Superior temporal gyrus (tissue), 1 donor: ENCODE data around the gene FOXQ1.

Source experiments
- DNase-seq: peaks from one replicate; pipeline ENCODE4 v3.0.0-alpha.2; 2016; ENCODE audit errors: extremely low spot score

Gene FOXQ1

DNA sequence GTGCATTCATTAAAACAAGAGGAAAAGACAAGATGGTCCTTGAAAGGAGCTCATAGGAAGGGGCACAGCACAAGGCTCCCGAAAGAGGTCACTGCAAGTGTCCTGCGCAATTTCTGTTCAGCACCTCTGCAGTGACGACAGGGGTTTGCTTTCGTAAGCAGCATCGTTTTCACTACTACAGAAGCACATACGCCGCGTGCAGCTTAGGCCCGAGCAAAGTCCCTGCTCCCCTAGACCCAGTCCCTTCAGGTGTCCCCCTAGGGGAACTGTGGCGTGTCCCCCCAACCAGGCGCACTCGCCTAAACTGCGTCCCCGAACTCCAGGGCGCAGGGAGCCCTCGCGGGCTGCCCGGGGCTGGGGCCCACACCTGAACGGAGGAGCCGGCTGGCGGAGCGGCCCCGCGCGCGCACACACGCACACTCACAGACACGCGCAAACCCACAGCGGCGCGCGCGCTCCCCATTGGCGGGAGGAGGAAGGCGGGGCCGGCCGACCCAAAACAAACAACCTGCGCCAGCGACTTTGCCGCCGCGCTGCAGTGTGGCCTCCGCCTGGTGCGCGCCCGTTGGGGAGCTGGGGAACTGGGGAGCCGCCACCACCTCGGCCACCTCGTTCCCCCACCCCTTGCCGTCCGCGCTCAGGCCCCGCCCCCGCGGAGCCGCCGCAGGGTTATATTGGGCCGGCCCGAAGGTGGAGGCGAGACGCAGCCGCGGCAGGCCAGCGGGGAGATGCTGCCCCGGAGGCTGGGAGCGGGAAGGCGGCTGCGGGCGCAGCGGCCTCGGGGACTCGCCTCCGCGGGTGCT lies at the start of gene FOXQ1:
Gene FOXQ1 (plus strand): TSS at position 699 of the 803 bp plus-strand sequence. CDS start 607 bp downstream, outside the sequence.
- DNase-seq = no peak

DNA sequence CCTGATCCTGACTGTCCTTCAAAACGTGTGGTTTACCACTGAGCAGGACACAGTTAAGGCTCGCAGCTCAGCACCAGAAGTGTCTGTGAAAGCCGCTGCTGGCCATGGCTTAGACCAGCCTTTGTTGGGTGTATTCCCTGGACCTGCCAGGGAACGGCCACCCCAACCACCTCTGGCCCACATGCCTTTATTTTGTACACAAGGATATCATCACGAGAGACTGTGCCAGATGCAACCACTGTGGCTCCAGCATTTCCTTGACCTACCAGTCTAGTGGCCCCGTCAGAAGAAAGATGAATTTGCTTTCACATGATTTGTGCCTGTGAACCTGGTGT lies 49.2 kb upstream of the FOXQ1 start:
- DNase-seq = no peak

DNA sequence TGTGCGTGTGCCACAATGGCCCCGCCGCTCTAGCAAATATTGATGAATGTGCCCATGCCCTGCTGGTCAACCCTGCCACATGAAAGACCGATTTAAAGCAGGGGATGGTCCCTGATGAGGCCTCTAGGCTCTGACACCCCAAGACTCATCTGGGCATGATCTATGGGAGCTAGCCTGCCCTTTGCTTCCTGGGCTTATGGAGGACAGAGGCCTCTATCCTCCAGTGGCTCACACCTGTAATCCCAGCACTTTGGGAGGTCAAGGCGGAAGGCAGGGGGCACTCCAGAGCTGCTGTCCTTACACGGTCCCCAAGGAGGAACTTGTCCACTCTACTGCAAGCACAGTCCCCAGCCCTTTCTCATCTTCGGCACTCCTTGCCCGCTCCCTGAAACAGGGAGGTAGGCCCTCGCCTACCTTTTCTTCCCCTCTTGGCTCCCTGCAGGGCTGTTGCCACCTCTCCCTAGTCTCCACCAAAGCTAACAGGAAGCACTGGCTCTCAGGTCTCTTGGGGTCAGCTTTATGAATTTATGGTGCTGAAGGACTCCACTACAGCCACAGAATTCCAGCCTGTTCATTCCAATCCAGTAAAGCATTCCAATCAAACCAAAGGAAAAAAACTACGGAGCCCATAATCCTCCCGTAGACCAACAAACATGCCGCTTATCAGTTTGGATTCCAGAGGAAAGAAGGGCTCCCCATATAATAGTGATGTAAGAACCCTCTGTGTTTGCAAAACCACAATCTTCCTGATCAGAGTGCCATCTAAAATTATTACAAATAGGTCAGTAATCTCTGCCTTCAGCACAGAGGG lies 48.7 kb upstream of the FOXQ1 start:
- no peak for DNase-seq

DNA sequence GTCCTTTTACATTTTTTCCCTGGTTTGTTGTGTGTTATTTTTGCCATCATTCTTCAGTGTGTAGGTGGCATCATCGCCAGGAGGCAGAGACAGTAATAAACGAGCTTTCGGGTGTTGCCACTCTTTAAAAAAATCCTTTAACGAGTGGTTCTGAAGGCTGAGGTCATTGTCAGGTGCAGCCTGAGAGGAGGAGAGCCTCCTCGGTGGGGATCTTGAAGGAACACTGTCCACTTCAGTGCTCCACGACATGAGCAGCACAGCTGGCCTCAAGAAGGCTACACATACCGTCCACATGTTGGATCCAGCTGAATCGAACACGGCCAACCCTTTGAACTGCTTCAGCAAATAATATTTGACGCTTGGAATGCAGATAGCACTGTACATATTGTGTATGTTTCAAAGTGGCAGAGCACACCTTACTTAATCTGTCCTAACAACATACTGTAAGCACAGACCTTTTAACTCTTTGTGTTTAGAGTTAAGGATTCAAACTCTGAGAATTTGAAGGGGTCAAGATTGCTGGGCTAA lies 48.0 kb upstream of the FOXQ1 start:
- DNase-seq = no peak

DNA sequence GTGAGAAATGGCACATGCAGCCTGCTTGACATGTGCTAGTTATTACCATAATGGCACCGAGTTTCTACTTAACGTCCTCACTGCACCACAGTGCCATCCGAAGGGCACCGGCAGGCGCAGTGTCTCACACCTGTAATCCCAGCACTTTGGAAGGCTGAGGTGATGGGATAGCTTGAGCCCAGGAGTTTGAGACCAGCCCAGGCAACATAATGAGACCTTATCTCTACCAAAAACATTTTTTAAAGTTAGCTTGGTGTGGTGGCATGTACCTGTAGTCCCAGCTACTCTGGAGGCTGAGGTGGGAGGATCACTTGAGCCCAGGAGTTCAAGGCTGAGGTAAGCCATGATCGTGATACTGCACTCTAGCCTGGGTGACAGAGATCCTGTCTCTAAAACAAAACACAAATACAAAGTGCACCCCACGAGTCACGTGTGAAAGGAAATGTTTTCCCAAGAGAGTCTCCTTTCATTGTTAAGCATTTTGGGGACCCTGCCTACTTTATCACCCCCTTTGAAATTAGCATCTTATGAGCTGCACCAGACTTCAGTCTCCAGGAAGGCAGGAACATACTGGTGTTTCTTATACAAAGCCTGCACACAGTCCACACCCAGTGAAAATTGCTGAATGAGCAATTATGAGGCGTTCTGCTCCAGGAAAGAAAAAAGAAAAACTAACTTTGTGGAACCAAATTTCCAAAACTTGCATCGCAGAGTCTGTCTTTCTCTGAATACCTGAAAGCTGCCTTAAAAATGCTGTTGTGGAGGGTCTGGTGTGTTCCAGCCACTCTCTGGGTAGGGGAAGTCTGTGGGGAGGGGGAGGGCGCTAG lies 47.1 kb upstream of the FOXQ1 start:
- DNase-seq = no peak

GRCh38 chr6:1266686-1267056 lies 45.2 kb upstream of the FOXQ1 start:
- no peak for DNase-seq

GRCh38 chr6:1267057-1267732 lies 44.7 kb upstream of the FOXQ1 start:
- no peak for DNase-seq

DNA sequence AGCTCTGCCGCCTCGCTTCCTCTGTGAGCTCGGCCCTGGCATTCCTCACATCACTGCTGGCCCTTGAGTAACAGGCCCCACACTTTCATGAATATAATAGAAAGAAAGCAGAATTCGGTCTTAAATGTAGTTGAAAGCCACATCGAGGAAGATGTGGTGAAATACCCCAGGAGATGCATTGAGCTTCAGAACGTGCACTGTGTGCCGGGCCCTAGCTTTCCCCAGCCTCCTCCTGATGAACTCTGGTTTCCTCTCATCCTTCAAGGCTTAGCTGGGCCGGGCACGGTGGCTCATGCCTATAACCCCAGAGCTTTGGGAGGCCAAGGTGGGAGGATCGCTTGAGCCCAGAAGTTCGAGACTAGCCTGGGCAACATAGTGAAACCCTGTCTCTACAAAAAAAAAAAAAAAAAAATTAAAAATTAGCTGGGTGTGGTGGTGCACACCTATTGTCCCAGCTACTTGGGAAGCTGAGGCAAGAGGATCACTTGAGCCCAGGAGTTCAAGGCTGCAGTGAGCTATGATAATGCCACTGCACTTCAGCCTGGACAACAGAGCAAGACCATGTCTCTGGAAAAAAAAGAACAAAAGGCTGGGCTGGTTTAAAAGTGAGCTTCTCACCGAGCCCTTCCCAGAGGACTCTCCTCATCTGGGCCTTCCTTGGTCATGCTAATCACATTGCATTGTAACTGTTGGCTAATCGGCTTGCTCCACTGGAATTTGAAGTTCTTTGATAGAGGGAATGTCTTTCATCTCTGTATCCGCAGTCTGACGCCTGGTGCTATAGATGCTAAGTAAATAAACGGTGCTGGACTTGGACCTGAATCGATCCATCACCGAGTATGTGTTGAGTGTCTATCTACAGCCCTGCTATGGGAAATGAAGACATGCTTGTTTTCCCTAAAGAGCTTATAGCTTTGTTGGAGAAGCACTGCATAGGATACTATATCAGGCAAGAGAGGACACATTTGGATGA lies 43.8 kb upstream of the FOXQ1 start:
- DNase-seq = no peak

DNA sequence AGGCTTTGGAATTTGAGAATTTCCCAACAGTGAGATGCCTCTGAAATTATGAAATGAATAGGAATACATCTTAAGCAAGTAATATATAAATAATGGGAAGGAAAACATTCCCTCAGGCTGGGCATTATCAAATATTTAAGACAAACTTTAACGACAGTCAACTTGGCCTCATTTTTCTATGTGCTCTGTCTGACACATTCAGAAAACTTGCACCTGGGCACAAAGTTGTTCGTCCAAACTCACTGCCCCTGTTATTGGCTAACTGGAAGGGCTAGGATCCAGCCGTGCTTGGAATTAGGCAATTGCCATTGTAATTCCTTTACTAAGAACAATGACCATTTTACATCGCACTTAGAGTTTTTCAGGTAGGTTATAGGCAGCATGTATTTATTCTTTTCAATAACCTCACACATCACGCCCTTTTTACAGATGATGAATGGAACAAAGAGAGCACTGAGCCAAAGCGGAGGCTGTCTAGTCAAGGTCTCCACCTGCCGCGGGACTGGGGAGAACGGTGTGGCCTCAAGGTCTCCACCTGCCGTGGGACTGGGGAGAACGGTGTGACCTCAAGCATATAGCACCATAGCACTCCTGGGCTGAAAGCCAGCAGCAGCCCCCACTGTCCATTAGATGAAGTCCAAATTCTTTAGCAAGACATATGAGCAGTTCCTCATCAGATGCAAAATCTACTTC lies 40.7 kb upstream of the FOXQ1 start:
- no peak for DNase-seq

DNA sequence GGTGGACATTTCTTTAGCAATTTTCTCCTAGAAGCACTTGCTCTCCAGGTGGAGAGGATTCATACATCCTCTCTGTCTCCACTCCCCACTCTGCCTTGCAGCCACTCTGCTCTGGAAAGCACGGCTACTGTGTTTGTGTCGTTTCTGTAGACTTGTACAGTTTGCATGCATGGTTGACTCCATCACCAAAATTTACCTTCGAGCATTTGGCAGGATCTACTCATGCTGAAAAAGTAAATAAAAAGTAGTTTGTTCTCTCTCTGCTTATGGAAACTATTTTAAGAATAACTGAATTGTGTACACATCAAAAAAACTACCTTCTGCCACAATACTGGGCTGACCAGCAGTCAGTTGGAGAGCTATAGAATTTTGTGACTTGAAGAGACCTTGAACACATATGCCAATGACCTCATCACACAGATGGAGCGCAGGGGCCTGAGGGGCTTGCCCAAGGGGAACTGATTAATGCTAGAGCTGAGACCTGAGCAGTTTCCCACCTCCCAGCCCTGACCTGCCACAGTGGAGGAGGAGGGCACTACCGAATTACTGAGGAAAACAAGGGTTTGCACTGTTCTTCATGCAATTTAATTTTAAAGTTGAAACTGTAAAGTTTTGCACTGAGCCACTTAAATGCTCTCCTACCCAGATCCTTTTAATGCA lies 33.7 kb upstream of the FOXQ1 start:
- DNase-seq = no peak

DNA sequence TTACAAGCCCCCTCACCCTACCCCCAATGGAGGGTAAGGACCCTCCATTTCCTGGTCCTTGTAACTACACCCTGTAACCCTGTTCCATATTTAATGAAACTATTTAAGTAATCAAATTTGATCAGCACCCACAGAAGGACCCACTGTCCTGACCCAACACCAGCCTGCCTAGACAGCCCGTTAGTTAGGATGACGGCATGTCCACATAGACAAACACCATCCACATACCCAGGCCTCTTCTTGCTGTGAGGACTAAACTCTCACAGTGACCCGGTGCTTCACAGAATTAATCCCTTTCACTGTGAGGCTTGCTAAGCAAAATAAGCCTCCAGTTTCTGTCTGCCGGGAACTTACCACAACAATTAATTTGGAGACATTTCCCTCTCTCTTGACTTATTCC lies 32.8 kb upstream of the FOXQ1 start:
- DNase-seq = no peak

DNA sequence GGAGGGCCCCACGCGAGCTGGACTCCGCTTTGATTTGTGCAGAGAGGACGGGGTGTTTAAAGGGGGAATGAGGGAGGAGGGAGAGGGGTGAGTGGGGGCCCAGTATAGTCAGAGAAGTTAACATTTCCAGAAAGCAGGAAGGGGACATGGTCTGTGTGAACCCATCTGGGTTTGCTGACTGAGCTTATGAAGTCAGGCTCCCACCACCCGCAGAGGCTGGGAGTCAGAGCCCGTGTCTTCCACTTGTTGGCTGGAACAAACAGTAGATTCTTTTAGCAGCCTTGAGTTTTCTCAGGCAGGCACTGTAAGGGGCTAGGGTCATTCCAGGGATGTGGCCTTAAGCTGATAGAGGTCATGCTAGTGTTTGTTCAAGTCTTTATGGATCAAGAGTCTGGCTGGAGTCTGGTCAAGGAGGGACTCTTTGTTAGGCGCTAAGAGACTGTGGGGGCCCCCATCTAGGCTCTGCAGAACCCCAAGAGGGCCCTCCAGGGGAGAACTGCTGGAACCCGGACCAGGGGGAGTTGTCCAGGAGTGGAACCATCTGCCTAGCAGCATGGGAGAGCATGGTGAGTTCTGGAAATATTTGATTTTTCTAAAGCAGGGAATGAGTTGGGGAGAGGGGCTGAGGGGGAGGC lies 31.1 kb upstream of the FOXQ1 start:
- no peak for DNase-seq

DNA sequence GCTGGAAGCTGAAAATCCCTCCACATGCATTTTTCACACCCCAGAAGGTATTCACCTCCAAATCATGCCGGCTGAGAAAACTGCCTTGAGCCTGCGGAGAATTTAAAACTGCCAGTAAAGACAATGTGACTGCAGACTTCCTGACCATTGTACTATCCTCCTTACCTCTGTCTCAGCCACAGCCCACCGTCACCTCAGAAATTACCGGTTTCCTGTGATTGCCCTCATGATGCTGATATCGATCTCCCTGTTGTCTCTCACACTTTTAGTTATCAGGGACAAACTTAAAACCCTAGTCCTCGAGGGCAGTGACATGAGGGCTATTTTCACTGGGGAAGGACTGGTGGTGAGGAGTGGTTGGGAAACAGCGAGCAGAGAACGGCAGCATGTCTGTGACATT lies 30.2 kb upstream of the FOXQ1 start:
- DNase-seq = no peak

GRCh38 chr6:1283501-1283900 lies 28.4 kb upstream of the FOXQ1 start:
- no peak for DNase-seq

GRCh38 chr6:1285556-1285955 lies 26.3 kb upstream of the FOXQ1 start:
- no peak for DNase-seq

DNA sequence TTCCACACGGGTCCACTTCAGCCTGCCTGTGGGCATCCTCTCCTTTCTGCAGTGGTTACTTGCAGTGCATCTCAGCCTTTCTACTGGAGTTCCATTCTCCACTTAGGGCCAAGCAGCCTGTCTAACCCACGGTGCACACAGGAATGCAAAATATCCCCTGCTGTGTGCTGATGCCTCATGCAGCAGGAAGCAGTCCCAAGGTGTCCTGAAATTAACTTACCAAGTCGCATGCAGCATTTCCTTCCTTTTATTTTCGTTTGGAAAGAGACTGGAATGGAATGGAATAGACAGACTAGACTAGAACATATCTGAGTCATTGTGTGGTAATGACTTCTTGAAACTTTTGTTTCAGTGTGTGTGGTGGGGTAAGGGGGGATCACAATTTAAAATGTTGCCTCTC lies 25.9 kb upstream of the FOXQ1 start:
- DNase-seq = no peak

DNA sequence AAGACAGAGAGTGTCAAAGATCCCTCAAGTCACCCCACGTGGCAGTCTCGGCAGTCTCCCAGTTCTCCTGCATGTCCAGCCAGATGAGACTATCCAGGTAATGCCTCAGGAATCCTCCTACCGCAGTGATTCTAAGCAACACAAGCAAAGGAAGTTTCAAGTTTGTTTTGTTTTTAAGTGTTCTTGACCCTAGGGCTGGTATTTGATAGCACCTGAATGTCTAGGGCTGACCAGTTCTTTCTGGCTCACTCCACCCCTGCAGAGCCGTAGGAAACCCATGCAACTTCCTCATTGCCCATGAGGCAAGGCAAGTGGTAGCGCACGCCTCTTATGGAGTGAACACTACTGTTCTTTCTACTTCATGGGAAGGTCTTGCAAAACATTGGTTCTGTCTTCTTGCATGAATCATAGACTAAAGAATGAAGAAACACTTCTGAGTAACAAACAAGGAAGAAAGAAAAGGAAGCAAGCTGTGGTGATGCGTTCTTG lies 24.8 kb upstream of the FOXQ1 start:
- DNase-seq = no peak

- no peak for DNase-seq
Measured at GRCh38 chr6:1290086-1290485, 21.8 kb upstream of the FOXQ1 start.

GRCh38 chr6:1290805-1291204 lies 21.1 kb upstream of the FOXQ1 start:
- DNase-seq = no peak
